Measurements from ENCODE around the gene RTN4R. TPM values are rescaled to one million over a fixed set of nuclear protein-coding genes. Genes with fewer than 3 reads are reported as not detected.
"Not testable (repeated sequence)": the region's sequence is repeated elsewhere in the genome, so short reads cannot be mapped to it uniquely, and the experiment has no call there.

RTN4R gene
- total and polyA plus RNA-seq, 2 donors from 2014 or later = 1.2 to 2.5 TPM

GRCh38 chr22:20272174-20272573 is 4.1 kb upstream of the RTN4R start:
- H3K36me3 ChIP-seq (ENCODE audit: control insufficient read depth in 2 of 3, insufficient read depth in 3 of 3, low read length in 3 of 3) = no peaks in the 10 kb centered on the region
- no peak overlapping the region for H3K27ac ChIP-seq (ENCODE audit: low read depth in 2 of 2, low read length in 2 of 2)
- DNase-seq (no peak), FAIRE-seq (no peak)
- H3K9ac ChIP-seq (ENCODE audit: low read length in 3 of 3) = no peak overlapping the region
- peaks cover 0 to under 1% (median 0%) of the 10 kb centered on the region in 3 donors for H3K4me1 ChIP-seq (ENCODE audit: control insufficient read depth in 2 of 3, insufficient read depth in 2 of 3, low read depth in 1 of 3, low read length in 3 of 3)
- H3K9me3 ChIP-seq (ENCODE audit: control insufficient read depth in 2 of 3, insufficient read depth in 1 of 3, low read length in 3 of 3) = no peaks in the 10 kb centered on the region
- no peaks in the 10 kb centered on the region for H3K27me3 ChIP-seq (ENCODE audit: control insufficient read depth, insufficient read depth, low read length)
- no peak for TF ChIP-seq CTCF (IDR thresholded peaks at IDR 0.05; ENCODE audit: borderline replicate concordance, extremely low read depth, insufficient read depth)
- intact Hi-C loops (cut with DNase I) = no loop called here
- H3K4me3 ChIP-seq (ENCODE audit: low read length in 3 of 3) = no peak overlapping the region

- no peak for TF ChIP-seq CTCF (IDR thresholded peaks at IDR 0.05; ENCODE audit: borderline replicate concordance, extremely low read depth, insufficient read depth)
- Histone ChIP-seq H3K4me3 (ENCODE audit: low read length in 3 of 3) (no peak overlapping the region), H3K9ac (ENCODE audit: low read length in 3 of 3) (no peak overlapping the region), H3K27me3 (ENCODE audit: control insufficient read depth, insufficient read depth, low read length) (no peaks in the 10 kb centered on the region), H3K9me3 (ENCODE audit: control insufficient read depth in 2 of 3, insufficient read depth in 1 of 3, low read length in 3 of 3) (no peaks in the 10 kb centered on the region), H3K27ac (ENCODE audit: low read depth in 2 of 2, low read length in 2 of 2) (no peak overlapping the region), H3K4me1 (ENCODE audit: control insufficient read depth in 2 of 3, insufficient read depth in 2 of 3, low read depth in 1 of 3, low read length in 3 of 3) (peaks cover 0 to 3% (median 0%) of the 10 kb centered on the region in 3 donors), H3K36me3 (ENCODE audit: control insufficient read depth in 2 of 3, insufficient read depth in 3 of 3, low read length in 3 of 3) (no peaks in the 10 kb centered on the region)
- DNase-seq (no peak), FAIRE-seq (no peak)
- intact Hi-C loops (cut with DNase I) = no loop called here
These were observed 3.2 kb upstream of the RTN4R start for GRCh38 chr22:20271114-20271994.

GRCh38 chr22:20270190-20271113 is 2.3 kb upstream of the RTN4R start:
- H3K4me3 ChIP-seq (ENCODE audit: low read length in 3 of 3); H3K4me1 ChIP-seq (ENCODE audit: control insufficient read depth in 2 of 3, insufficient read depth in 2 of 3, low read depth in 1 of 3, low read length in 3 of 3); H3K27me3 ChIP-seq (ENCODE audit: control insufficient read depth, insufficient read depth, low read length); FAIRE-seq; H3K36me3 ChIP-seq (ENCODE audit: control insufficient read depth in 2 of 3, insufficient read depth in 3 of 3, low read length in 3 of 3); intact Hi-C loops (cut with DNase I); H3K9ac ChIP-seq (ENCODE audit: low read length in 3 of 3); H3K27ac ChIP-seq (ENCODE audit: low read depth in 2 of 2, low read length in 2 of 2); DNase-seq; H3K9me3 ChIP-seq (ENCODE audit: control insufficient read depth in 2 of 3, insufficient read depth in 1 of 3, low read length in 3 of 3): not testable (repeated sequence)

GRCh38 chr22:20269673-20270072 is 1.6 kb upstream of the RTN4R start:
- DNase-seq; H3K9me3 ChIP-seq (ENCODE audit: control insufficient read depth in 2 of 3, insufficient read depth in 1 of 3, low read length in 3 of 3); H3K27me3 ChIP-seq (ENCODE audit: control insufficient read depth, insufficient read depth, low read length); H3K4me1 ChIP-seq (ENCODE audit: control insufficient read depth in 2 of 3, insufficient read depth in 2 of 3, low read depth in 1 of 3, low read length in 3 of 3); H3K4me3 ChIP-seq (ENCODE audit: low read length in 3 of 3); intact Hi-C loops (cut with DNase I); H3K36me3 ChIP-seq (ENCODE audit: control insufficient read depth in 2 of 3, insufficient read depth in 3 of 3, low read length in 3 of 3); FAIRE-seq; H3K27ac ChIP-seq (ENCODE audit: low read depth in 2 of 2, low read length in 2 of 2); H3K9ac ChIP-seq (ENCODE audit: low read length in 3 of 3): not testable (repeated sequence)

GRCh38 chr22:20269201-20269600 is 1.1 kb upstream of the RTN4R start:
- H3K4me1 ChIP-seq (ENCODE audit: control insufficient read depth in 2 of 3, insufficient read depth in 2 of 3, low read depth in 1 of 3, low read length in 3 of 3); H3K9me3 ChIP-seq (ENCODE audit: control insufficient read depth in 2 of 3, insufficient read depth in 1 of 3, low read length in 3 of 3); H3K9ac ChIP-seq (ENCODE audit: low read length in 3 of 3); DNase-seq; H3K27me3 ChIP-seq (ENCODE audit: control insufficient read depth, insufficient read depth, low read length); FAIRE-seq; H3K27ac ChIP-seq (ENCODE audit: low read depth in 2 of 2, low read length in 2 of 2); H3K36me3 ChIP-seq (ENCODE audit: control insufficient read depth in 2 of 3, insufficient read depth in 3 of 3, low read length in 3 of 3); intact Hi-C loops (cut with DNase I); H3K4me3 ChIP-seq (ENCODE audit: low read length in 3 of 3): not testable (repeated sequence)
